Aorta (tissue), 5 donors: ENCODE measurements around the gene C16orf46. TPM values are rescaled to one million over a fixed set of nuclear protein-coding genes. Genes with fewer than 3 reads are reported as not detected.
A peak's percentile ranks its signal among the peaks of the same experiment; 100 is the strongest.

Source experiments
- ATAC-seq: fragments of 200-7000 bp; cut with Tn5 transposase; one replicate; pipeline ENCODE4 v1.9.1; 2022; ENCODE audit warnings: moderate library complexity; ENCODE audit not compliant: low FRiP score
- DNase-seq, 2 donors: peaks; one replicate each; pipeline ENCODE4 v3.0.0-alpha.2; 2020
- H3K27ac ChIP-seq, 2 donors: one replicate each; pipeline ENCODE4 v1.5.1; 2013; ENCODE audit warnings: low read length in 2 of 2, mild to moderate bottlenecking in 2 of 2, moderate library complexity in 2 of 2, control low read depth in 1 of 2, inconsistent platforms in 1 of 2, low read depth in 1 of 2
- H3K27me3 ChIP-seq, 2 donors: one replicate each; pipeline ENCODE4 v1.6.1; 2013; ENCODE audit warnings: control low read depth in 1 of 2, low read length in 1 of 2, mild to moderate bottlenecking in 1 of 2, moderate library complexity in 1 of 2; ENCODE audit not compliant: insufficient read depth in 2 of 2, control insufficient read depth in 1 of 2
- H3K36me3 ChIP-seq, 2 donors: one replicate each; pipeline ENCODE4 v1.6.1; 2013; ENCODE audit warnings: control low read depth in 1 of 2, low read length in 1 of 2, mild to moderate bottlenecking in 1 of 2; ENCODE audit not compliant: insufficient read depth in 2 of 2, control insufficient read depth in 1 of 2
- H3K4me1 ChIP-seq, 2 donors: one replicate each; pipeline ENCODE4 v1.6.1; 2013; ENCODE audit warnings: low read length in 2 of 2, control low read depth in 1 of 2, mild to moderate bottlenecking in 1 of 2, moderate library complexity in 1 of 2; ENCODE audit not compliant: insufficient read depth in 2 of 2, control insufficient read depth in 1 of 2
- H3K4me3 ChIP-seq, 2 donors: one replicate each; pipeline ENCODE4 v1.5.1; 2013; ENCODE audit warnings: low read length in 2 of 2, control low read depth in 1 of 2, mild to moderate bottlenecking in 1 of 2
- H3K9me3 ChIP-seq: one replicate; pipeline ENCODE4 v1.6.1; 2013; ENCODE audit warnings: mild to moderate bottlenecking, low read length; ENCODE audit not compliant: control insufficient read depth
- WGBS, 2 donors: extraction: QIAGEN DNeasy Blood & Tissue Kit; methylation state at CpG; one replicate each; pipeline ENCODE4 v1.1.7; 2013; 5-methylcytosine and 5-hydroxymethylcytosine counted together
- intact Hi-C, 2 donors: fragments of 100-400 bp; cut with DNase I; formaldehyde crosslinking; loops; one replicate each; pipeline versions ENCODE4 v1.14.2 to v1.15.0; 2022
- polyA plus RNA-seq, 2 donors: library from polyadenylated mRNA; stranded (reverse); fragments of 200-250 nt; gene quantifications; one replicate each; pipeline ENCODE4 v1.2.3, GENCODE V29; 2013
- total RNA-seq, 2 donors: library from RNA; stranded (reverse); fragmentation: NEBNext Ultra II Directional; extraction: Animal tissue kit (Norgen Biotek cat#: 25700); gene quantifications; one replicate each; pipeline ENCODE4 v1.2.1, GENCODE V29; 2021
- donor health status: healthy with polysubstance abuse.
- donor health status: Bipolar disorder and iron deficiency.
- donor health status: DM: no; HTN: no; CAD: no.
- donor health status: DM: no; HTN: no; CAD: no.
- donor health status: DM: yes; HTN: yes; CAD: no.

C16orf46 gene
- total and polyA plus RNA-seq, 4 donors, result 0.24 to 0.49 (median 0.35) TPM

DNA sequence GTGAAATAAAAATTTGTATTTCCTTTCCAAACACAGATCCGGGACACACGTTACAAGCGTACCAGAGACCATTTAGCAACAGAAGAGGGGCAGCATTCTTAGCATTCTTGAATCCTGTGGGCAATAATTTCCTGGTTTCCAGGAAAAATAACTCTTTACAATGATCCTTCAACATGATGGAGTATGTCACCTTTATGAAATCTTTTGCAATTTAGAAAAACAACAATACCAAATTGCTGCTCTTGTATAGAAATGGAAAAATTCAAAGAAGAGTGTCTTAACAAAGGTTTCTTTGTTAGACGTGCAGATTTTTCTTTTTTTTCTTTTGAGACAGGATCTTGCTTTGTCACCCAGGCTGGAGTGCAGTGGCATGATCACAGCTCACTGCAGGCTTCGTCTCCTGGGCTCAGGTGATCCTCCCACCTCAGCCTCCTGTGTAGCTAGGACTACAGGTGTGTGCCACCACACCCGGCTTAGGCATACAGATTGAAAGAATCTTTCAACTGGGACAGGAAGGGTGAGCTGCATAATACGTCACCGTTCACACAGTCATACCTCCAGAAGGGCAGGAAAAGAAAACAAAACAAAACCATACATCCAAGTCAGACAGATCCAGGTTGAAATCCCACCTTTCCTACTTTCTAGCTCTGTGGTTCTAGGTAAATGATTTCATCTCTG, 29.9 kb upstream of the C16orf46 start:
- Histone ChIP-seq H3K4me1 (no peaks in the 10 kb centered on the region), H3K27me3 (no peaks in the 10 kb centered on the region), H3K27ac (no peak overlapping the region), H3K4me3 (no peak overlapping the region), H3K36me3 (no peaks in the 10 kb centered on the region), H3K9me3 (no peaks in the 10 kb centered on the region)
- intact Hi-C loops, result no loop called here
- WGBS, 2 donors, result 37 to 38% methylated on average over 8 of the region's 8 CpGs
- DNase-seq (peak in 1 of 2 donors; percentile 20), ATAC-seq (no peak)

GRCh38 chr16:81105946-81106345, 28.9 kb upstream of the C16orf46 start:
- intact Hi-C loops, result no loop called here
- Histone ChIP-seq H3K27me3 (no peaks in the 10 kb centered on the region), H3K36me3 (no peaks in the 10 kb centered on the region), H3K4me1 (no peaks in the 10 kb centered on the region), H3K27ac (no peak overlapping the region), H3K9me3 (no peaks in the 10 kb centered on the region), H3K4me3 (no peak overlapping the region)
- DNase-seq (no peak), ATAC-seq (no peak)
- WGBS, 2 donors, result 83 to 91% methylated on average over 1 of the region's 1 CpG

GRCh38 chr16:81101702-81102101, 24.7 kb upstream of the C16orf46 start:
- no peak for ATAC-seq
- DNase-seq, result no peak
- Histone ChIP-seq H3K36me3 (no peaks in the 10 kb centered on the region), H3K4me3 (no peak overlapping the region), H3K27ac (no peak overlapping the region), H3K27me3 (no peaks in the 10 kb centered on the region), H3K4me1 (no peaks in the 10 kb centered on the region), H3K9me3 (no peaks in the 10 kb centered on the region)
- intact Hi-C loops, result no loop called here
- WGBS, 2 donors, result 83 to 89% methylated on average over 9 of the region's 9 CpGs

DNA sequence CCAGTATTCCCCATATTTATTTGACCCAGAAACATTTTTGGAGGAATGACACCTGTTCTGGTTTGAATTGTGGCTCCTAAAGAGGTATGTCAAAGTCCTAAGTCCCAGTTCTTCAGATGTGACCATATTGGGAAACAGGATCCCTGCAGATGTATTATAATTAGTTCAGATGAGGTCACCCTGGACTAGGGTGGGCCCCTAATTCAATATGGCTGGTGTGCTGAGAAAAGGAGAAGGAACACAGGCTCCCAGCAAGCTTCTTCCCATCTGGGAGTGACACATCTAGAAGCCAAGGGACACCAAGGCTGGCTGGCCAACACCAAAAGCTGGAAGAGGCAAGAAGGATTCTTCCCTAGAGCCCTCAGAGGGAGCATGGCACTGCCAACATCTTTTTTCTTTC, 22.9 kb upstream of the C16orf46 start:
- intact Hi-C loops, result loop anchor here (10.0 kb wide), 1 partner anchor 215 kb away; the partner anchor contains the start of gene GAN (in 2 of the 2)
- H3K27ac ChIP-seq, result no peak overlapping the region
- ATAC-seq (no peak), DNase-seq (no peak)
- H3K36me3 ChIP-seq, result no peaks in the 10 kb centered on the region
- H3K4me3 ChIP-seq, result no peak overlapping the region
- no peaks in the 10 kb centered on the region for H3K9me3 ChIP-seq
- no peaks in the 10 kb centered on the region for H3K27me3 ChIP-seq
- no peaks in the 10 kb centered on the region for H3K4me1 ChIP-seq

GRCh38 chr16:81097230-81097629, 20.2 kb upstream of the C16orf46 start:
- no peaks in the 10 kb centered on the region for H3K9me3 ChIP-seq
- 89 to 93% methylated on average over 6 of the region's 6 CpGs for WGBS, 2 donors
- H3K36me3 ChIP-seq, result no peaks in the 10 kb centered on the region
- H3K4me1 ChIP-seq, result no peaks in the 10 kb centered on the region
- no peak overlapping the region for H3K4me3 ChIP-seq
- H3K27ac ChIP-seq, result no peak overlapping the region
- ATAC-seq (no peak), DNase-seq (no peak)
- no peaks in the 10 kb centered on the region for H3K27me3 ChIP-seq
- intact Hi-C loops, result loop anchor here (2.0 to 10.0 kb wide), 2 partner anchors 20 to 218 kb away; partner anchors contain the start of genes GAN (in 2 of the 2) and C16orf46 (in 1 of the 2)

GRCh38 chr16:81096715-81097208, 19.7 kb upstream of the C16orf46 start:
- no peak overlapping the region for H3K4me3 ChIP-seq
- no peak for DNase-seq
- no peaks in the 10 kb centered on the region for H3K9me3 ChIP-seq
- no peaks in the 10 kb centered on the region for H3K36me3 ChIP-seq
- no peaks in the 10 kb centered on the region for H3K4me1 ChIP-seq
- ATAC-seq, result no peak
- intact Hi-C loops, result loop anchor here (1.0 to 10.0 kb wide), 3 partner anchors 20 to 218 kb away; partner anchors contain the start of genes GAN (in 2 of the 2), C16orf46 (in 1 of the 2) and CENPN (in 1 of the 2)
- 52 to 55% methylated on average over 8 of the region's 8 CpGs for WGBS, 2 donors
- no peaks in the 10 kb centered on the region for H3K27me3 ChIP-seq
- H3K27ac ChIP-seq, result peak overlapping the region in 1 of 2 donors; percentile 46

DNA sequence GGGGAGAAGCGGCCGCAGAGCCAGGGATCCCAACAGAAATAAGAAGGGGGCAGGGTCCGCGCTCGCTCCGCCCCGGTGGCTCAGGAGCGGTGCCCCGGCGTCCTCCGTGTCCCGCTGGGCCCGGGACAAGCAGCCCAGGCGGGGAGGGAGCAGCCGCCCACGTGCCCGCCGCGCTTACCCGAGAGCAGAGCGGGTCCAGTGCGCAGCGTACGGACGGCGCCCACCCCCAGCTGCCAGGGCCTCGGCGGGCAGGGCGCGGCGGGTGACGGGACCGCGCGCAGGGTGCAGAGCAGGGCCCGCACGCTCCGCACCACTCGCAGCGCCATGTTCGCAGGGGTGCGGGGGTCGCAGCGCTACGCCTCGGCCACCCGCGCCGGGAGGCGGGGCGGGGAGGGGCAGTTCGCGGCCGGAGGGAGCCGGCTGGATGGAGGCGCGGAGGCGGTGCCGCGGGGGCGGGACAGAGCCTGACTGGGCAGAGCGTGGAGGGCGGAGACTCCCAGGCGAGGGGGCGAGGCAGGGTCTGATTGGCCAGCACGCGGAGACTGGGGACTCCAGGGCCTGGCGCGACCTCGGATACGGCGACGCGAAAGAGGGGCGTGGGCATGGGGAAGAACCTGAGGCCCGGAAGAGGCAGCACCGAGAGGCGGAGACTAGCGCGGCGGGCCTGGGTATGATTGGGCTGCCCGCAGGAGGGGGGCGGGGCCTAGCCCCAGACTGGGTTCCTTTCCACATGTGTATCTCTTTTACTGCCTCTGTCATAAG, 19.1 kb upstream of the C16orf46 start, which contains the start of gene GCSH:
GCSH (minus strand) TSS at position 443 of the 762 bp plus-strand sequence; CDS start at position 326, 117 bp downstream.
- H3K27ac ChIP-seq, result peak within 1 kb of the TSS in 1 of 2 donors; percentile 78

GRCh38 chr16:81095653-81095952, 18.6 kb upstream of the C16orf46 start:
- WGBS, 2 donors, result 0 to 1% methylated on average over 19 to 22 of the region's 22 CpGs
- Histone ChIP-seq H3K9me3 (no peaks in the 10 kb centered on the region), H3K36me3 (no peaks in the 10 kb centered on the region), H3K27ac (peak overlapping the region in 1 of 2 donors; percentile 78), H3K4me1 (no peaks in the 10 kb centered on the region), H3K27me3 (no peaks in the 10 kb centered on the region), H3K4me3 (peak overlapping the region; percentile 44 to 66)
- intact Hi-C loops, result loop anchor here (10.0 kb wide), 1 partner anchor 219 kb away; the partner anchor contains the start of gene GAN (in 2 of the 2)
- ATAC-seq (no peak), DNase-seq (no peak)

More for the DNA sequence above, 19.1 kb upstream of the C16orf46 start, which contains the start of gene GCSH:
- Histone ChIP-seq H3K4me3 (peak within 1 kb of the TSS; percentile 44 to 66), H3K27me3 (no peaks in the 10 kb centered on the region), H3K4me1 (no peaks in the 10 kb centered on the region), H3K9me3 (no peaks in the 10 kb centered on the region), H3K36me3 (no peaks in the 10 kb centered on the region)
- intact Hi-C loops, result loop anchor here (1.0 to 10.0 kb wide), 3 partner anchors 19 to 219 kb away; partner anchors contain the start of genes GAN (in 2 of the 2), C16orf46 (in 1 of the 2) and CENPN (in 1 of the 2)
- WGBS, 2 donors, result 2 to 6% methylated on average over 44 to 80 of the region's 83 CpGs
- peak; percentile 100 for DNase-seq
- peak; percentile 100 for ATAC-seq
